OCI-LY3 (cell line): ENCODE measurements around the gene FXR2.

Source experiments
- H2AFZ ChIP-seq: fragments of 200-600, 300-600 bp; shearing (Covaris generic); 2 replicates; pipeline ENCODE4 v1.6.0; 2014; ENCODE audit warnings: antibody characterized with exemption, low read depth, low read length
- H3K27ac ChIP-seq: fragments of 200-600, 300-600 bp; sonication (generic); 2 replicates; pipeline ENCODE4 v1.5.1; 2014; ENCODE audit warnings: mild to moderate bottlenecking, low read length, moderate library complexity, mixed read lengths
- H3K27me3 ChIP-seq: fragments of 200-600, 300-600 bp; sonication (generic); 2 replicates; pipeline ENCODE4 v1.6.1; 2014; ENCODE audit warnings: low read depth, low read length, mixed read lengths
- H3K36me3 ChIP-seq: fragments of 200-600, 300-600 bp; sonication (generic); replicated peaks from 2 replicates; pipeline ENCODE3; 2014; ENCODE audit warnings: low read depth, low read length, mixed read lengths
- H3K4me1 ChIP-seq: fragments of 300-600, 200-600 bp; sonication (generic); 2 replicates; pipeline ENCODE4 v1.6.1; 2014; ENCODE audit warnings: low read length, mixed read lengths
- H3K4me2 ChIP-seq: fragments of 200-600, 300-600 bp; sonication (generic); 2 replicates; pipeline ENCODE4 v1.6.1; 2014; ENCODE audit warnings: low read length, mixed read lengths
- H3K4me3 ChIP-seq: fragments of 300-600, 200-600 bp; sonication (generic); 2 replicates; pipeline ENCODE4 v1.5.1; 2014; ENCODE audit warnings: antibody characterized with exemption, mild to moderate bottlenecking, low read length, moderate library complexity
- H3K79me2 ChIP-seq: fragments of 300-600, 200-600 bp; shearing (Covaris generic); 2 replicates; pipeline ENCODE4 v1.6.1; 2014; ENCODE audit warnings: mild to moderate bottlenecking, low read length, mixed read lengths
- H3K9ac ChIP-seq: fragments of 300-600, 200-600 bp; shearing (Covaris generic); 2 replicates; pipeline ENCODE4 v1.6.0; 2014; ENCODE audit warnings: mild to moderate bottlenecking, low read length, moderate library complexity
- H3K9me3 ChIP-seq: fragments of 200-600, 300-600 bp; shearing (Covaris generic); 2 replicates; pipeline ENCODE4 v1.6.1; 2014; ENCODE audit warnings: low read length, mixed read lengths; ENCODE audit not compliant: insufficient read depth
- H4K20me1 ChIP-seq: fragments of 200-600, 300-600 bp; sonication (generic); 2 replicates; pipeline ENCODE4 v1.6.1; 2016; ENCODE audit warnings: low read length, mixed read lengths; ENCODE audit not compliant: insufficient read depth
- CTCF ChIP-seq: fragments of 200-600, 300-600 bp; sonication (generic); IDR thresholded peaks from 2 replicates; pipeline ENCODE4 v1.5.1; 2014; ENCODE audit warnings: antibody characterized with exemption, low read length, low read depth
- EZH2phosphoT487 ChIP-seq: fragments of 200-600 bp; shearing (Covaris generic); IDR thresholded peaks from 2 replicates; pipeline ENCODE4 v1.6.1; 2018; ENCODE audit warnings: antibody characterized with exemption, mixed run types, low read depth

FXR2 gene

DNA sequence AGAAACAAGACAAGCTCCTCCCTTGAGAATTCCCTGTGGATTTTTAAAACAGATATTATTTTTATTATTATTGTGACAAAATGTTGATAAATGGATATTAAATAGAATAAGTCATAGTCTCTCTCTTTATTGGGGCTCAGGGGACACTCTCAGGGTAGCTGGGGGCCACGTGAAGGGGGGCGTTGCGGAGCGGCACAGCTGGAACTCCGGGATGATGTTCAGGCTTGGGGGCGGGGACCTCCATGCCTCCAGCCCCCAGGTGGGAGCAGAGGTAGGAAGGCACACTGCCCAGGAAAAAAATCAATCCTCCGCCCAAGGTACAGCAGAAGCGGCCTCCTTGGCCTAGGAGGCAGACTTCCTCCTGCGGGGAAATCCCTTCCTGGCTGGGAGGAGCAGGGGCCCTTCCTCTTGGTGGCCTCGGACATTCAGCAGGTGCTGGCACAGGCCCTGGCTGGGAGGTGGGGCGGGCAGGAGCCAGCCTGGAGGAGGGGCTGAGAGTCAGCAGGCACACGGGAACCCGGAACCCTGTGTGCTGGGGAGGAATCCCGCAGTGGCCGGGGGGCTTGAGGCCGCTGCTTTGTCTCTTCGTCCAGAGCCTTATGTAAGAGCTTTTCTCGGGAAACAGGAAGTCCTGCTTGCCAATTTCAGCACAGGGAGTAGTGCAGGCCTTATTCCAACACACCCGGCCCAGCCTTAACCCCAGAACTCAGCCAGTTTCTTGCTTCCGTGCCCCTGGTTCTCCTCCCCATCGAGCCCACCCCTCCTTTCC, 56.7 kb downstream of the FXR2 start:
- peak overlapping the region; percentile 98 for H3K9ac ChIP-seq
- no peaks in the 10 kb centered on the region for H4K20me1 ChIP-seq
- TF ChIP-seq CTCF (no peak), EZH2phosphoT487 (no peak)
- H3K36me3 ChIP-seq: no peaks in the 10 kb centered on the region
- H3K4me2 ChIP-seq: peak overlapping the region; percentile 100
- peak overlapping the region; percentile 93 for H3K4me3 ChIP-seq
- H3K27ac ChIP-seq: peak overlapping the region; percentile 82
- H2AFZ ChIP-seq: no peak overlapping the region; the same call in 1 of the 2 replicates
- H3K4me1 ChIP-seq: peaks cover 51% of the 10 kb centered on the region
- no peaks in the 10 kb centered on the region for H3K27me3 ChIP-seq
- no peaks in the 10 kb centered on the region for H3K9me3 ChIP-seq
- H3K79me2 ChIP-seq: peaks cover 18% of the 10 kb centered on the region

- H2AFZ ChIP-seq: no peak overlapping the region
- peaks cover 11% of the 10 kb centered on the region for H3K79me2 ChIP-seq
- peak overlapping the region; percentile 98; the same call in 1 of the 2 replicates for H3K9ac ChIP-seq
- peak overlapping the region; percentile 82 for H3K27ac ChIP-seq
- H3K4me3 ChIP-seq: no peak overlapping the region
- TF ChIP-seq CTCF (no peak), EZH2phosphoT487 (no peak)
- H3K9me3 ChIP-seq: no peaks in the 10 kb centered on the region
- H3K4me2 ChIP-seq: peak overlapping the region; percentile 100
- H3K27me3 ChIP-seq: no peaks in the 10 kb centered on the region
- H3K4me1 ChIP-seq: peaks cover 53% of the 10 kb centered on the region
- H3K36me3 ChIP-seq: no peaks in the 10 kb centered on the region
- no peaks in the 10 kb centered on the region for H4K20me1 ChIP-seq
Measured at GRCh38 chr17:7557147-7557764, 57.4 kb downstream of the FXR2 start.

DNA sequence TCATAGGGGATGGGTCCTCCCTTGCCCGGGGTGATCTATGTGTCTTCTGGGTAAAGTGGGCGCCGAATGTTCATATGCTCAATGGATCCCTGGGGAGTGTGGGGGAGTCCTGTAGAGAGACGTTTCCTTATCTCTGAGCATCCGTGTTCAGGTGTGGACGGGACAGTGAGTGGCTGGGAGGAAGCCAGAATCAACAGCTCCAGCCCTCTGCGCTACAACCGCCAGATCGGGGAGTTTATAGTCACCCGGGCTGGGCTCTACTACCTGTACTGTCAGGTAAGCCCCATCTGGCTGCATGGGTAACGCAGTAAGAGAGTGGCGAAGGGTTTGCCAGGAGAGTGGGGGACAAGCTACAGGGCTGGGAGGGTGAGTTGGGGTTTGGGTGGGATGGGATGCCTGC, 58.1 kb downstream of the FXR2 start:
- H3K27ac ChIP-seq: no peak overlapping the region
- H3K4me3 ChIP-seq: no peak overlapping the region
- no peaks in the 10 kb centered on the region for H3K9me3 ChIP-seq
- TF ChIP-seq EZH2phosphoT487 (no peak), CTCF (no peak)
- no peaks in the 10 kb centered on the region for H3K27me3 ChIP-seq
- H4K20me1 ChIP-seq: no peaks in the 10 kb centered on the region
- no peak overlapping the region for H2AFZ ChIP-seq
- H3K9ac ChIP-seq: no peak overlapping the region
- peaks cover 6% of the 10 kb centered on the region for H3K79me2 ChIP-seq
- no peak overlapping the region for H3K4me2 ChIP-seq
- peaks cover 57% of the 10 kb centered on the region for H3K4me1 ChIP-seq
- H3K36me3 ChIP-seq: no peaks in the 10 kb centered on the region

DNA sequence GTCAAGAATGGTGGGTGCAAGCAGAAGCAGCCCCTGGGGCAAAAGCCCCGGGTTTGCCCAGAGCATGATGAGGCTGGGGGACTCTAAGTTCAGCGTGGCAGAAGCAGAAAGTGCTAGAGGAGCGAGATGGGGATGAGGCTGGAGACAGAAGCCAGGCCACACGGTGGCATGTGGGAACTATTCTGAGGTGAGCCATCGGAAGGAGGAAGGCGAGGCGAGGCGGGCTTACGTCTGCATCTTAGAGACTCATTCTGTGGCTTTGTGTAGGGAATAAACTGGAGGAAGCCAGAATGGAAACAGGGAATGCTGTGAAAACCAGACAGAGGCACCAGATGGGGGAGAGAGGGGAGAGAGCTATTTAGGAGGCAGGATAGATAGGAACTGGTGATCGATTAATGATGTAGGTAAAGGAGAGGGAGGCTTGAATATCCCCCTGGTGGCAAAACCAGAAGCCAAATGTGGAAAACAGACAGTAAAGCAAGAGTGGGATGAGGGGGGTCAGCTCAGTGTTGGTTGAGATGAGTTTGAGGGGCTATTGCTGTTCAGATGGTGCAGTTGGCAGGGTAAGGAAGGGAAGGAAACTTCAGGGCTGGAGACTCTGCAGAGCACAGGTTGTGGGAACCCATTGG, 59.3 kb downstream of the FXR2 start:
- Histone ChIP-seq H3K79me2 (peaks cover 6% of the 10 kb centered on the region), H3K27ac (no peak overlapping the region), H3K9me3 (no peaks in the 10 kb centered on the region), H2AFZ (no peak overlapping the region), H4K20me1 (no peaks in the 10 kb centered on the region), H3K27me3 (no peaks in the 10 kb centered on the region), H3K9ac (no peak overlapping the region), H3K4me2 (no peak overlapping the region), H3K4me1 (peaks cover 57% of the 10 kb centered on the region), H3K4me3 (no peak overlapping the region), H3K36me3 (no peaks in the 10 kb centered on the region)
- TF ChIP-seq CTCF (no peak), EZH2phosphoT487 (no peak)
